ENCODE results near the gene MACC1.
A peak's percentile ranks its signal among the peaks of the same experiment; 100 is the strongest.
"Not testable (repeated sequence)": the region's sequence is repeated elsewhere in the genome, so short reads cannot be mapped to it uniquely, and the experiment has no call there.

Gene MACC1

GRCh38 chr7:20188567-20188966, 28.6 kb downstream of the MACC1 start:
- DNase-seq (ENCODE audit: low read depth), result no peak
- no peak overlapping the region for H3K4me3 ChIP-seq (ENCODE audit: control insufficient read depth, low read depth, low read length)
- TF ChIP-seq CTCF (conservative IDR thresholded peaks at IDR 0.05; ENCODE audit: control insufficient read depth, insufficient read depth, low read depth, low read length), result no peak

DNA sequence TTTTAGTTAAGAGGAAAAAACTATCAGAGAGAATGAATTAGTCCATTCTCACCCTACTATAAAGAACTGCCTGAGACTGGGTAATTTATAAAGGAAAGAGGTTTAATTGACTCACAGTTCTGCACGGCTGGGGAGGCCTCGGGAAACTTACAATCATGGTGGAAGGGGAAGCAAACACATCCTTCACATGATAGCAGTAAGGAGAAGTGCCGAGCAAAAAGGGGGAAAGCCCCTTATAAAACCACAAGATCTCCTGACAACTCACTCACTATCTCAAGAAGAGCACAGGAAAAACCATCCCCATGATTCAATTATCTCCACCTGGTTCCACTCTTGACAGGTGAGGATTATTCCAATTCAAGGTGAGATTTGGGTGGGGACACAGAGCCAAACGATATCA, 29.3 kb downstream of the MACC1 start:
- H3K4me3 ChIP-seq (ENCODE audit: control insufficient read depth, low read depth, low read length); DNase-seq (ENCODE audit: low read depth): not testable (repeated sequence)

GRCh38 chr7:20185988-20186387, 31.2 kb downstream of the MACC1 start:
- H3K4me3 ChIP-seq (ENCODE audit: control insufficient read depth, low read depth, low read length), result no peak overlapping the region
- DNase-seq (ENCODE audit: low read depth), result no peak
- no peak for TF ChIP-seq CTCF (conservative IDR thresholded peaks at IDR 0.05; ENCODE audit: control insufficient read depth, insufficient read depth, low read depth, low read length)

DNA sequence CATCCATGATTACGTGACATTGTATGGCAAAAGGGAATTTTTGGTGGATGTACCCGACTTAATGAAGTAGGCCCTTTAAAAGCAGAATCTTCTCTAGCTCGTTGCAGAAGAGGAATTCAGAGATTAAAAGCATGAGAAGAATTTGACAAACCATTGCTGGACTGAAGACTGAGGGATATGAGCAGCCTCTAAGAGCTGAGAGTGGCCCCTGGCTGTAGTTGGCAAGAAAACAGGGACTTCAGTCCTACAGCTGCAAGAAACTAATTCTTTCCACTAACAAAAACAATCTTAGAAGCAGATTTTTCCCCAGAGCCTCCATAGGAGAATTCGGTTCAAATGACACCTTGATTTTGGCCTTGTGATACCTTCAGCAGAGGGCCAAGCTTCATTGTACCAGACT, 34.1 kb downstream of the MACC1 start:
- no peak overlapping the region for H3K4me3 ChIP-seq (ENCODE audit: control insufficient read depth, low read depth, low read length)
- no peak for DNase-seq (ENCODE audit: low read depth)
- TF ChIP-seq CTCF (conservative IDR thresholded peaks at IDR 0.05; ENCODE audit: control insufficient read depth, insufficient read depth, low read depth, low read length), result no peak

DNA sequence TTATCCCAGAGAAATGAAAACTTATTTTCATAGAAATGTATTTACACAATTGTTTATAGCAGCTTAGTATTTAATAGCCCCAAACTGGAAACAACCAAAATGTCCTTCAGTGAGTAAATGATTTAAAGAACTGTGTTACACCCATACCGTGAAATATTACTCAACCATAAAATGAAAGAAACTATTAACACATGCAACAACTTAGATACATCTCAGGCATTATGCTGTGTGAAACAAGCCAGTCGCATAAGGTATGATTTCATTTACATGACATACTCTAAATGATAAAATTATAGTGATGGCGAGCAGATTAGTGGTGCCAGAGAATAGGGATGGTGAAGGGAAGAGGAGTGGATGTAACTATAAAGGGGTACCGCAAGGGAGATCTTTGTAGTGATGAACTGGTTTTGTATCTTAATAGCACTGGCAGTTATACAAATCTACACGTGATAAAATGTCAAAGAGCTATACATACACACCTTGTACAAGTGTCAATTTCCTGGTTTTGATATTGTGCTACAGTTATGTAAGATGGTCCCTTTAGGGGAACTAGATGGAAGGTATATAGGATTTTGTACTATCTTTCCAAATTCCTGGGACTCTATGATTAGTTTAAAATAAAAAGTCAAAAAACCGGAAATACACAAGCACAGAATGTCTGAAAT, 40.5 kb downstream of the MACC1 start:
- no peak overlapping the region for H3K4me3 ChIP-seq (ENCODE audit: control insufficient read depth, low read depth, low read length)
- TF ChIP-seq CTCF (conservative IDR thresholded peaks at IDR 0.05; ENCODE audit: control insufficient read depth, insufficient read depth, low read depth, low read length), result no peak
- no peak for DNase-seq (ENCODE audit: low read depth)

- TF ChIP-seq CTCF (conservative IDR thresholded peaks at IDR 0.05; ENCODE audit: control insufficient read depth, insufficient read depth, low read depth, low read length), result no peak
- no peak for DNase-seq (ENCODE audit: low read depth)
- no peak overlapping the region for H3K4me3 ChIP-seq (ENCODE audit: control insufficient read depth, low read depth, low read length)
Observed at GRCh38 chr7:20173828-20174227, 43.4 kb downstream of the MACC1 start.

DNA sequence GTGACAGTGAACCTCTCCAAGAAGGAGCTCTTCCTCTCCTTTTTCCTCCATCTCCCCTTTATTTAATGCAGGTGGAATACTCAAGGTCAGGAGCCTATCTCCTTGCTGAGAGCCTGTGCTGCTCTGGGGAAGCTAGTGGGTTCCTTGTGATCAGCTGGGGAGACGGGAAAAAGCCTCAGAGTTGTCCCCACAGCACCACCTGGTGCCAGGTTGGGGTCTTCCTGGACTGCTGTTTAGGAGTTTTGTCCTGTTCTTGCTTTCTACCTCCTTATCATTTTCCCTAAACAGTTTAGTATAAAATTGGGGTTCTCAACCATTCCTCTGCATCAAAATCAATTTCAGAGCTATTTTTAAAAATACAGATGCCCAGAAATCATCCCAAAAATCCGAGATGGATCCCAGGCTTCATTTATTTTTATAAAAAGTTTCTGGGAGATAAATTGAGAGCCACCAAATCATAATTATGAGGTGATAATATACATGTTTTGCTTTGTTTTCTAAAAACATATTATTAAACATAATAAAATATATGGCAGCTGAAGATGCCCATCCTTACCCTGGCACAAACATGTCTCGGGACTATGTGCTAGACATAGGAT, 44.3 kb downstream of the MACC1 start:
- no peak overlapping the region for H3K4me3 ChIP-seq (ENCODE audit: control insufficient read depth, low read depth, low read length)
- DNase-seq (ENCODE audit: low read depth), result peak; percentile 66
- TF ChIP-seq CTCF (conservative IDR thresholded peaks at IDR 0.05; ENCODE audit: control insufficient read depth, insufficient read depth, low read depth, low read length), result peak; percentile 71

Data from fibroblast of mammary gland (primary cell).